G401 (cell line): Measurements from ENCODE around the gene CRYGA. TPM values are rescaled to one million over a fixed set of nuclear protein-coding genes. Genes with fewer than 3 reads are reported as not detected.
"Not testable (repeated sequence)": the region's sequence is repeated elsewhere in the genome, so short reads cannot be mapped to it uniquely, and the experiment has no call there.

Experiments
- DNase-seq: peaks from one replicate; pipeline ENCODE4 v3.0.0-alpha.2; 2015; ENCODE audit warnings: low spot score
- in situ Hi-C: cut with HindIII; loops from 2 replicates; pipeline ENCODE4 v1.10.0; 2016; ENCODE audit warnings: low sequenced_read_pairs, mixed read lengths
- total RNA-seq: library from RNA; depleted of rRNA; stranded (reverse); fragments of >200 nt; shearing (Covaris generic); gene quantifications from 2 replicates; pipeline ENCODE4 v1.2.3, GENCODE V29; 2014; rRNA removed

The CRYGA gene
- total RNA-seq, 1 experiment from 2014 or later, result not detected

DNA sequence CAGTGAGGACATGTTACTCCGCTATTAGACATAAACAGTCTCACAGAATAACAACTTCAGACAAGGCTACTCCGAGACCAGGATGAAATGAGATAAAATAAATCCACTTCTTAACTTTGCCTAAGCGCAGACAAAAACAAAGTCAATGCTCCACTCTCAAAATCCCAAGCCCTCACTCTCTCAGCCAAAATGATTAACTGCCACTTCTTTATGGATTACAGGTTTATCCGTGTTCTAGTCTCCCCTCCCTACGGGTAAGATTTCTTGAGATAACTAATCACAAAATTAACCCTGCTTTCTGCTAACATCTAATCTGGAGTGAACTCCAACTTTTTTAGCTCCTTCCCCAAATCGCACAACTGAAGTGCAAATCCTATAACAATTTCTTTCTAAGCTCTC lies 32.7 kb downstream of the CRYGA start:
- DNase-seq, result no peak
- in situ Hi-C loops, result no loop called here

- DNase-seq, result no peak
- in situ Hi-C loops, result no loop called here
Observed at GRCh38 chr2:208129744-208130711, 33.4 kb downstream of the CRYGA start, which contains the start of gene CRYGC. Gene CRYGC (minus strand): TSS chr2:208129828. CDS start chr2:208129792, 36 bp downstream.

DNA sequence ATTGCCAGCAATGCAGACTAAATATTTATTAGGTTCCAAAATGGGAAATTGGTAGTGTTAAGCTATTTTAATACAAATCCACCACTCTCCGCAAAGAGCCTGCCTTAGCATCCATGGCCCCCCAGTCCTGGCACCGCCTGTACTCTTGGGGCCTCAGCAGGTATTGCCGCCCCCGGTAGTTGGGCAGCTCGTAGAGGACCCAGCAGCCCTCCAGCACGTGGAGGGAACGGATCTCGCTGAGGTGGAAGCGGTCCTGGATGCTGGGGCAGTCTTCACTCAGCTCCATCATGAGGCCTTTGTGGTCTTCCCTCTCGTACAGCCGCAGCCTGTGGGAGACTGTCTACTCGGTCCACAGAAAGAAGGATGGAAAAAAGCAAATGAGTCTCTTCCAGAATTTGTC lies 35.3 kb downstream of the CRYGA start:
- in situ Hi-C loops, result no loop called here
- DNase-seq, result no peak

GRCh38 chr2:208127090-208127489 lies 36.3 kb downstream of the CRYGA start:
- in situ Hi-C loops, result no loop called here
- DNase-seq, result no peak

DNA sequence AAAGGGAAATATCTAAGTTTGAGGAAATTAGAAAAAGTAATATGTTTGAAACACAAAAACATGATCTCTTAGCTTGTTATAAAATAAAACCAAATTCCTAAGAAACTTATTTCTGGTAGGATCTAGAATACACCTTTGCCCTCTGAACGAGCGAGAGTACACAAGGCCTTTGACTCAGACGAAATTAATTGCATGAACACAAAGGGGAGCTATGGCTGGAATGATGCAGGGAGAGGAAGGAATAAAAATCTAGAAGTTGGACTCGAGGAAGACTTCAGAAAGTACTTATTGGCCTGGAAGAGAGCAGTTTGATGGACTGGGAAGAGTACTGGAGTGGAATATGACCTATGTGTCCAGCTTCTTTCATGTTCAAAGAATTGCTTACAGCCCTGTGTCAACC lies 38.1 kb downstream of the CRYGA start:
- in situ Hi-C loops, result no loop called here
- no peak for DNase-seq

- in situ Hi-C loops, result loop anchor here (25.0 kb wide), 1 partner anchor 113 kb away; no protein-coding TSS in a partner anchor
- not testable (repeated sequence) for DNase-seq
Observed at GRCh38 chr2:208124013-208124715, 39.2 kb downstream of the CRYGA start, which contains the start of gene CRYGD. Gene CRYGD (minus strand): TSS chr2:208124524. CDS start chr2:208124473, 51 bp downstream.

DNA sequence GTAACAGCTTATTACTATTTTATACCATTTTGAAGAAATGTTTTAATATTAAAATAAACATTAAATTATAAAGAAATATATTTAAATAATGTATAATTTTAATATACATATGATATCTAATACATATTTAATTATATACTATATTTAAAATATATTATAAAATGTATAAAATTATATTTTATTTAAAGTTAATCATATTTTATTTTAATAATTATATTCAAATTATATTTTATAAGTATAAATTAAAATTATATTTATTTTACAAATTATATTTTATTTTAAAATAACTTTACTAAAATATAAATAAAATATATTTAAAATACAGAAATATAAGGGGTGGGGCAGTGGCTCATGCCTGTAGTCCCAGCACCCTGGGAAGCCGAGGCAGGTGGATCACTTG lies 41.1 kb downstream of the CRYGA start:
- DNase-seq, result no peak
- in situ Hi-C loops, result loop anchor here (25.0 kb wide), 1 partner anchor 115 kb away; no protein-coding TSS in a partner anchor

- in situ Hi-C loops, result loop anchor here (25.0 kb wide), 1 partner anchor 118 kb away; no protein-coding TSS in a partner anchor
- no peak for DNase-seq
Observed at GRCh38 chr2:208118918-208119317, 44.5 kb downstream of the CRYGA start.

DNA sequence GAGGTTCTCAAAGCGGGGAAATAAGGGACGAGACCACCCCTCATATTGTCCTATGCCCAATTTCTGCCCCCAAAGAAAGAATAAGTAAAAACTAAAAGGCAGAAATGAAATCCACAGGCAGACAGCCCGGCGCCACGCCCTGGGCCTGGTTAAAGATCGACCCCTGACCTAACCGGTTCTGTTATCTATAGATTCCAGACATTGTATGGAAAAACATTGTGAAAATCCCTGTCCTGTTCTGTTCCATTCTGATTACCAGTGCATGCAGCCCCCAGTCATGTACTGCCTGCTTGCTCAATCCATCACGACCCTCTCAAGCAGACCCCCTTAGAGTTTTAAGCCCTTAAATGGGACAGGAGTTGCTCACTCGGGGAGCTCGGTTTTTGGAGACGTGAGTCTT lies 46.0 kb downstream of the CRYGA start:
- not testable (repeated sequence) for DNase-seq
- in situ Hi-C loops, result loop anchor here (25.0 kb wide), 1 partner anchor 120 kb away; no protein-coding TSS in a partner anchor

GRCh38 chr2:208112969-208113368 lies 50.4 kb downstream of the CRYGA start:
- no peak for DNase-seq
- in situ Hi-C loops, result loop anchor here (25.0 kb wide), 1 partner anchor 124 kb away; no protein-coding TSS in a partner anchor

GRCh38 chr2:208112273-208112745 lies 51.1 kb downstream of the CRYGA start:
- in situ Hi-C loops, result loop anchor here (25.0 kb wide), 1 partner anchor 125 kb away; no protein-coding TSS in a partner anchor
- DNase-seq, result not testable (repeated sequence)

Other genes starting within 250 kb of the CRYGA start
- gene PLEKHM3, start 138.1 kb downstream of the CRYGA start, total RNA-seq, result 22.6 and 25.8 TPM in 2 replicates
- gene CRYGD, start 39.1 kb downstream of the CRYGA start, total RNA-seq, result not detected in 2 replicates
- 7.2 and 9.0 TPM in 2 replicates for gene CRYGC, start 33.8 kb downstream of the CRYGA start, total RNA-seq
- not detected in 2 replicates for gene CRYGB, start 17.4 kb downstream of the CRYGA start, total RNA-seq
- gene C2orf80, start 26.4 kb upstream of the CRYGA start, total RNA-seq, result 7.4 and 30.2 TPM in 2 replicates
- 440 and 536 TPM in 2 replicates for gene IDH1, start 91.5 kb upstream of the CRYGA start, total RNA-seq
- 21.2 and 29.2 TPM in 2 replicates for gene PIKFYVE, start 102.7 kb upstream of the CRYGA start, total RNA-seq
- 0.54 TPM in 1 of 2 replicates, not detected in the other for gene PTH2R, start 243.2 kb upstream of the CRYGA start, total RNA-seq